Measurements from ENCODE around the gene ZCCHC7. TPM values are rescaled to one million over a fixed set of nuclear protein-coding genes. Genes with fewer than 3 reads are reported as not detected.

The ZCCHC7 gene
- total and polyA plus RNA-seq, 4 donors: 3.3 to 9.7 (median 7.6) TPM

- TF ChIP-seq FOXA2 (IDR thresholded peaks at IDR 0.05): no peak
Observed at GRCh38 chr9:37149666-37150308, 29.4 kb downstream of the ZCCHC7 start (continued).

- Histone ChIP-seq H3K9me3 (ENCODE audit: control insufficient read depth in 4 of 4, low read length in 3 of 4) (no peaks in the 10 kb centered on the region), H3K36me3 (ENCODE audit: control insufficient read depth in 4 of 4, insufficient read depth in 3 of 4, low read depth in 1 of 4, low read length in 3 of 4) (no peaks in the 10 kb centered on the region), H3K9ac (ENCODE audit: low read depth in 1 of 2, low read length in 2 of 2) (no peak overlapping the region), H3K4me1 (ENCODE audit: control insufficient read depth in 4 of 4, insufficient read depth in 4 of 4, low read length in 3 of 4) (no peaks in the 10 kb centered on the region), H3K27me3 (ENCODE audit: control insufficient read depth in 4 of 4, insufficient read depth in 4 of 4, low read length in 3 of 4) (no peaks in the 10 kb centered on the region), H3K27ac (ENCODE audit: low read depth in 1 of 2, low read length in 2 of 2) (no peak overlapping the region), H3K4me3 (ENCODE audit: low read depth in 1 of 3, low read length in 3 of 3) (no peak overlapping the region)
- DNase-seq (ENCODE audit: low spot score): no peak
- no peak for TF ChIP-seq HNF4A (conservative IDR thresholded peaks at IDR 0.05)
- TF ChIP-seq FOXA1 (IDR thresholded peaks at IDR 0.05): no peak
- no peak for TF ChIP-seq REST (IDR thresholded peaks at IDR 0.05)
- TF ChIP-seq SP1 (IDR thresholded peaks at IDR 0.05): no peak
- TF ChIP-seq FOXA2 (IDR thresholded peaks at IDR 0.05): no peak
- TF ChIP-seq MAX (IDR thresholded peaks at IDR 0.05): no peak
- no peak for TF ChIP-seq TAF1 (conservative IDR thresholded peaks at IDR 0.05)
- TF ChIP-seq GABPA (IDR thresholded peaks at IDR 0.05 in 1 of 2, conservative IDR thresholded peaks at IDR 0.05 in 1 of 2): no peak
- no peak for TF ChIP-seq YY1 (IDR thresholded peaks at IDR 0.05)
- no peak for TF ChIP-seq JUND (IDR thresholded peaks at IDR 0.05)
- no peak for TF ChIP-seq RXRA (IDR thresholded peaks at IDR 0.05)
- no peak for TF ChIP-seq CTCF (IDR thresholded peaks at IDR 0.05; ENCODE audit: low read depth, low read length, missing input control)
- TF ChIP-seq RAD21 (IDR thresholded peaks at IDR 0.05): no peak
- TF ChIP-seq NR2F2 (IDR thresholded peaks at IDR 0.05): no peak
- no peak for TF ChIP-seq ATF3 (IDR thresholded peaks at IDR 0.05)
Observed at GRCh38 chr9:37150415-37150814, 30.0 kb downstream of the ZCCHC7 start.

GRCh38 chr9:37151812-37152211 lies 31.4 kb downstream of the ZCCHC7 start:
- H3K4me1 ChIP-seq (ENCODE audit: control insufficient read depth in 4 of 4, insufficient read depth in 4 of 4, low read length in 3 of 4): peaks cover 0 to 1% (median 0%) of the 10 kb centered on the region in 4 donors
- TF ChIP-seq RXRA (IDR thresholded peaks at IDR 0.05): no peak
- no peak for TF ChIP-seq TAF1 (conservative IDR thresholded peaks at IDR 0.05)
- no peak for TF ChIP-seq SP1 (IDR thresholded peaks at IDR 0.05)
- no peak for TF ChIP-seq FOXA2 (IDR thresholded peaks at IDR 0.05)
- TF ChIP-seq GABPA (IDR thresholded peaks at IDR 0.05 in 1 of 2, conservative IDR thresholded peaks at IDR 0.05 in 1 of 2): no peak
- TF ChIP-seq ATF3 (IDR thresholded peaks at IDR 0.05): no peak
- no peak for TF ChIP-seq FOXA1 (IDR thresholded peaks at IDR 0.05)
- no peak for TF ChIP-seq MAX (IDR thresholded peaks at IDR 0.05)
- TF ChIP-seq ZBTB33 (IDR thresholded peaks at IDR 0.05): no peak
- no peak for TF ChIP-seq RAD21 (IDR thresholded peaks at IDR 0.05)
- TF ChIP-seq HNF4A (conservative IDR thresholded peaks at IDR 0.05): no peak
- no peak for TF ChIP-seq REST (IDR thresholded peaks at IDR 0.05)
- no peak for TF ChIP-seq JUND (IDR thresholded peaks at IDR 0.05)

More at GRCh38 chr9:37151812-37152211, 31.4 kb downstream of the ZCCHC7 start:
- Histone ChIP-seq H3K27me3 (ENCODE audit: control insufficient read depth in 4 of 4, insufficient read depth in 4 of 4, low read length in 3 of 4) (no peaks in the 10 kb centered on the region), H3K27ac (ENCODE audit: low read depth in 1 of 2, low read length in 2 of 2) (no peak overlapping the region), H3K9me3 (ENCODE audit: control insufficient read depth in 4 of 4, low read length in 3 of 4) (no peaks in the 10 kb centered on the region), H3K36me3 (ENCODE audit: control insufficient read depth in 4 of 4, insufficient read depth in 3 of 4, low read depth in 1 of 4, low read length in 3 of 4) (no peaks in the 10 kb centered on the region), H3K9ac (ENCODE audit: low read depth in 1 of 2, low read length in 2 of 2) (no peak overlapping the region), H3K4me3 (ENCODE audit: low read depth in 1 of 3, low read length in 3 of 3) (no peak overlapping the region)
- no peak for DNase-seq (ENCODE audit: low spot score)
- WGBS: 82% methylated on average over 1 of the region's 1 CpG
